ENCODE results near the gene EPS8.

EPS8 gene

DNA sequence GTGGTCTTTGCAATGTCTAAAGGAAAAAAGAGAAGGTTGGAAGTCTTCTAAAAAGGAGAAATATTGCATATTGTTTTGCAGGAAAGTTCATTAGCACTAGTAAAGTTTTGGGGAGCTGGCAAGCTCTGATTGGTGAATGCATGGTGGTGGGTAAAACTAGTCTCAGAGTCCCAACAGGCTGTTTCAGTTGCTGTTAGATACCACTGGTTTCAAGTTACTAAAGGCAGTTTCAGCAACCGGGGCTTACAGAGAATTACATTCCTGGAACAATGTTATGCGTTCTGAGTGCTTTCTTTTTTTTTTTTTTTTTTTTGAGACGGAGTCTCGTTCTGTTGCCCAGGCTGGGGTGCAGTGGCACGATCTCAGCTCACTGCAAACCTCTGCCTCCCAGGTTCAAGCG lies 208.2 kb downstream of the EPS8 start:
- Mint-ChIP-seq H3K36me3 (peaks cover 32% of the 10 kb centered on the region), H3K4me3 (no peak overlapping the region), H3K4me1 (peaks cover 2% of the 10 kb centered on the region), H3K27me3 (no peaks in the 10 kb centered on the region), H3K9me3 (no peaks in the 10 kb centered on the region), H3K27ac (no peak overlapping the region)
- no peak for DNase-seq (ENCODE audit: low spot score in 2 of 2)
- no peak for ATAC-seq (ENCODE audit: low read depth)

DNA sequence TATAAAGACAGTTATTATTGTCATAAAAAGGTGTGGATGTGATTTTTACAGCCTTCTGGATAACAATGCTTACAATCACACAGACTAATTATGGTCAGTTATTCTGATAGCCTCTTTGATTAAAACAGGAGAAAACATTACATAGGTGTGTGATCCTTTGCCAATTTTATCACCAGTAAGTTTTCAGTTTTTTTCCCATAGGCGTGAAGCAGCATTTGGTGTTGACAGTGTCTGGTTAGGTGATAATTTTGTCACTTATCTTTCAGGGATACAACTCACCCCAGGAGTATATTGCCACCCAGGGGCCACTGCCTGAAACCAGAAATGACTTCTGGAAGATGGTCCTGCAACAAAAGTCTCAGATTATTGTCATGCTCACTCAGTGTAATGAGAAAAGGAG lies 208.8 kb downstream of the EPS8 start:
- Mint-ChIP-seq H3K27ac (no peak overlapping the region), H3K27me3 (no peaks in the 10 kb centered on the region), H3K9me3 (no peaks in the 10 kb centered on the region), H3K4me1 (peaks cover 2% of the 10 kb centered on the region), H3K4me3 (no peak overlapping the region), H3K36me3 (peaks cover 34% of the 10 kb centered on the region)
- ATAC-seq (ENCODE audit: low read depth), result no peak
- DNase-seq (ENCODE audit: low spot score in 2 of 2), result no peak

DNA sequence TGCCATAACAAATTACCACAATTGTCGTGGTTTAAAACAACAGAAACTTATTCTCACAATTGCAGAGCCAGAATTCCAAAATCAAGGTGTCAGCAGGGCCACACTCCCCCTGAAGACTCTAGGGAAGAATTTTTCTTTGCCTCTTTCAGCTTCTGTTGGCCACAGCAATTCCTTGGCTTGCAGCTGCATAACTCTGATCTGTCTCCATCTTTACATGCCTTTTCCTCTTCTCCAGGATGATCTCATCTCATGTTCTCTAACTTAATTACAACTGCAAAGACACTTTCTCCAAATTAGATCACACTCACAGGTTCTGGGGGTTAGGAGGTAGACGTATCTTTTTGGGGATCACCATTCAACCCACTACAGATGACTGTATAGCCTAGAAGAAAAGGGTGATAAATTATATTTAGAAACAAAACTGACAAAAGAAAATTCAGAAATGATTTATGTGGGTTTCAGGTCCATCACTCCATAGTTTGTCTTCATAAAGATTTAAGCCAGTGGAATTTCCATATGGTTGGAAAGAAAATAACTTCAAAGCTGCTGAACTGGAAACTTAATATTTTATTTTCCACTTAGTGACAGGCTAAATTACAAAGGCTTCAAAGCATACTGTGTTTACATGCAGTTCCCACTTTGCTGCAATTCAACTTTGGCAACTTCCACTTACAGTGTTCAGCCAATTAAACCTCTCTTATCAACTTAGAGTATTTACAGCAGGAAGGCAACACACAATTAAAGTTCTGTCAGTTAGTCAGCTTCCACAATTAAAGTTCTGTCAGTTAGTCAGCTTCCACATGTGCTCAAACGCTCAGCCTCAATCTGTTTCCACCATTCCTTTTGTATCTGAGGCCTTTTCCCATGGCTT lies 213.3 kb downstream of the EPS8 start:
- ATAC-seq (ENCODE audit: low read depth) (no peak), DNase-seq (ENCODE audit: low spot score in 2 of 2) (no peak)
- Mint-ChIP-seq H3K4me3 (no peak overlapping the region), H3K27ac (no peak overlapping the region), H3K9me3 (no peaks in the 10 kb centered on the region), H3K4me1 (peaks cover 8% of the 10 kb centered on the region), H3K36me3 (peaks cover 33% of the 10 kb centered on the region), H3K27me3 (no peaks in the 10 kb centered on the region)

DNA sequence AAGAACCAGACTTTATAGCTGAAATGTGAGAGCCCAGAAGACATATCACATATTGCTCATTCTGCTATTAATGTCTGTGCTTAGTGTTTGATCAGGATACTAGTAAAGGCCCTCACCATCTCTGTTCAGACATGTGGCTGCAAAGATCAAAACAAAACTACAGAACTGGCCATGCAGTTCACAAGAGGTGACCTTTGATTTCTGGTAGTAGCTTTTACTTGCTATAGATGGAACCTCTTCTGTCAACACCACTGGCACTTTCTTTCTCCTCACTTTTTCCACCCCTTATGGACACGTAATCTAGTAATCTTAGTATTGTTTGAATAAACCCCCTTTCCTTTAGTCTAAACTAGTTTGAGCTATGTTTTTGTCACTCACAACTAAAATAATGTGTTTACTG lies 214.8 kb downstream of the EPS8 start:
- ATAC-seq (ENCODE audit: low read depth), result no peak
- Mint-ChIP-seq H3K4me3 (no peak overlapping the region), H3K9me3 (no peaks in the 10 kb centered on the region), H3K27me3 (no peaks in the 10 kb centered on the region), H3K36me3 (peaks cover 27% of the 10 kb centered on the region), H3K27ac (no peak overlapping the region), H3K4me1 (peaks cover 13% of the 10 kb centered on the region)
- no peak for DNase-seq (ENCODE audit: low spot score in 2 of 2)
